Right kidney (tissue), 1 donor: ENCODE results near the gene SLC26A5.
A peak's percentile ranks its signal among the peaks of the same experiment; 100 is the strongest.

Source experiments
- DNase-seq: peaks from one replicate; pipeline ENCODE4 v3.0.0-alpha.2; 2016

SLC26A5 gene

DNA sequence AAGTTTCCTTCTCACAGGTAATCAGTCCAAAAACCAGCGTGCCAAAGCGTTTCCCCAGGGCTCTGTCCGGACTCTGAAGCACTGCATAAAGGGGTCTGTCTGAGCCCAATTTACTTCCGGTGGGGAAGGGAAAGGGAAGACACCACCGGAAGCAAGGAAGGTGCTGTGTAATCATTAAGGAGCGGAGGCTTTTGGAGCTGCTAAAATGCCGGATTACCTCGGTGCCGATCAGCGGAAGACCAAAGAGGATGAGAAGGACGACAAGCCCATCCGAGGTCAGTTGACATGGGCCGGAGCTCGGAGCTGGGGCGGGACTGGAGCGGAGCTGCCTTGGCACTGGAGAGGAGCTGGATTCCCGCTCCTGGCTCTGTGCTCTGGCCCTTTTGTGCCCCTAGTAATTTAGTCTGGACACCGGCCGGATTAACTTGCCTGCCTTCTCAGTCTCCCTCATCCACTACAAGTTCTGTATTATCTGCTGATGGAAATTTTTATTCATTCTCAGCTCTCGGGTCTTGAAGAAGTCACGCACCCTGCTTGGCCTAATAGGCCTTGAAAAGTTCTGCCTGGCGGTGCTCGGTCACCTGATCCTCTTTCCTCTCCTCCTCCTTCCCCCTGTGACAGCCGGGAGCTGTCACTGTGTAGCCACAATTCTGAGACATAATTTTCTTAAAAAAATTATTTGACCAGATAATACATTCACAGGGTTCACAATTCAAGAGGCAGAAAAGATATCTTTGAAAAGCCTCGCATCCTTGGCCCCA lies 98.3 kb downstream of the SLC26A5 start, which contains the start of gene PSMC2:
PSMC2 (plus strand) TSS at position 137 of the 761 bp plus-strand sequence; CDS start at position 206, 69 bp downstream.
- peak; percentile 90 for DNase-seq

DNA sequence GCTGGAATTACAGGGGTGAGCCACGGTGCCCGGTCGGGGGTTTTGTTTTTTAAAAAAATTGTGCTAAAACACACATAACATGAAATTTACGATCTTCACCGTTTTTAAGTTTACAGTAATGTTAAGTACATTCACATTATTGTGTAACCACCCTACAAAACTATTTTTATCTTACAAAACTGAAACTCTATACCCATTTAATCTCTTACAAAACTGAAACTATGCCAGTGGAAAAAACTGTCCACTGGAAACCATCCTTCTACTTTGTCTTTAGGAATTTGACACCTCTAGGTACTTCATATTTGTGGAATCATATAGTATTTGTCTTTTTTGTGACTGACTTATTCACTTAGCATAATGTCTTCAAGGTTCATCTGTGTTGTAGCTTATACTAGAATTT lies 99.6 kb downstream of the SLC26A5 start:
- DNase-seq: no peak

DNA sequence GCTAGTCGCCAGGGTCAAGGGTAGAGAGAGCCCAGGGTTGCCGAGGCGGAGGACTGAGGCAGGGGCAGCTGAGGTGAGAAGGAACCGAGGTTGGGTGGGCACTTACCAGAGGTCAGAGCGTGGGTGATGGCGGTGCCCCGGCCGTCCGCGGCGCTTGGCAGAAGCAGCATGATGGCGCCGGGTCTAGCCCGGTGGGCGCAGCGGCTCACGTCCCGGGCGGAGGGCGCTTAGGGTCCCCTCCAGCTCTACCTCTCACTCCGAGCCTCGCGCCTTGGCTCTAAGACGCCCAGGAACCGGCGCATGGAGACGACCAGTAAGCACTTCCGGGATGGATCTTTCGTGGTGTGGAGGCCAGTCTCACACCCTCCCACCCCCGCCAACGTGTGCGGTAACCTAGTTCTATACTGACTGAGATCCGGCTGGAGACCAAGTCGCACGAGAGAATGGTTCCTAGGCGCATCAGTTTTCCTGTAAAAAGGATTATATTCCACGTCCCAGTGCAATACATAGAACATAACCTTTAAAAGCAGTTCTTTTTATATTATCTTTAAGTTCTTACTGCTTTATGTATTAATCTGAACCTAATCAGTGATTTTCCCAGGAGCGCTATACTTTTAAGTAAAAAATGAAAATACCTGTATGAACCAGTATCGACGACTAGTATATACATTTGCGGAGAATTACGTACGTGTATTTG lies 101.4 kb downstream of the SLC26A5 start, which contains the start of gene DNAJC2:
DNAJC2 (minus strand) TSS at position 315 of the 697 bp plus-strand sequence; CDS start at position 170, 145 bp downstream.
- peak; percentile 88 for DNase-seq

DNA sequence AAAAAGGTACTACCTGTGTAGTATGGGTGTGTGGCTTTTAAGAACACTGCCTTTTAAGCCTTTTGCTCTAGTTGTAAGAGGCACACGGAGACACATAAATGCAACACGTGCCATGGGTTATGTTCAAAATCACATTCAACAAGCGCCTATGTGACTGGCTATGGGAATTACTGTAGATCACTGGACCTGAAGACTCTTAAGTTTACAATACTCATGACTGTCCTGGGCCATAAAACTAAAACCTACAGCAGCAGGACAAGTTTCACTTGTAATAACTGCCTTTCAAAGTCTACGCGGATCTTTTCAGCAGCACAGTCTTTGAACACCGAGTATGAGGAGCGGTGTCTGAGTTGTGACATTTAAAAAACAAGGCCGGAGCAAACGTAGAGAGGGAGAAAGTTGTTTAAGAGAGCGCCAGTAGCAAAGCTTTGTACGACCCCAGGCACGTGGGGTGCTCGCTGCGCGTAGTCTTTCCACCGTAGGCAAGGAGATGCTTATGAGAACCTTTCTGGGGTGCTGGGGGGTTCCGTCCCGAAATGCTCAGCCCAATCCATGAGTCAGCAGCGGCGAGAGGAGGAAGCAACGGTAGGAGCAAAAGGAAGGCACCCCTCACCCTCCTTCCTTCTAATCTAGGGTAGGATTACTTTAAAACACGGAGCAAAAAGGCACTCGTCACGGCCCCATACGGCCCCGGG lies 102.1 kb downstream of the SLC26A5 start:
- no peak for DNase-seq

DNA sequence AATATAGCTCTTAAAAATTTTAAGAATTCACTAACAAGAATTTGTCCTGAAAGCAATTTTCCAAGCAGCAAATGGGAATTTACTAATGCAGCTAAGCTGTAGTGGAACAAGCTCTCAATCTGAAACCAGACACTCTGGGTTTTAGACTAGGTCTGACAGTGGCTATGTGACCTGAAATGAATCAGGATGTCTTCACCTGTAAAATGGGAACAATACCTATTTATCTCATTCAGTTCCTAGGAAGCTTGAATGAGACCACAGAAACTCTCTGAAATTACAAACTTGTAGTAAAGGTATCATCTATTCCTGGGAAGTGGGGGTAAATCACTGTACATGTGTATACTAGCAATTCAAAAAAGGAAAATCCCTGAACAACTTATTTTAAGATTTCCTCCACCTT lies 102.7 kb downstream of the SLC26A5 start:
- DNase-seq: no peak

DNA sequence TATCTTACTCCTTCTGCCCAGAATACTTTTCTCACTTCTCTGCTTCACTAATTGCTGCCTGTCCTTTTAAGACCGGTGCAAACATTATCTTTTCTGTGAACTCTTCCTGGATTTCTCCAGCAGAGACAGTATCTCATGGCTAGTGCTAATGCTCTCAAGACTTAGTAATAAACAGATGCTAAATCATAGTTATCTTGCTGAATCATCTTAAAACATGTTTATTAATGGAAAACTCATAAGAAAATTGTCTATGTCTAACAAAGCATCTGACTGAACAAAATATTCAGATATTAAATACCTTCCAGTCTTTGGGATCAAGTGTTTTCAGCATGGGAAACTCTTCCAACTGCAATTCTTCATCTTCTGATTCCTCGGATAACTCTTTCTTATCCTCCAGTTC lies 104.5 kb downstream of the SLC26A5 start:
- DNase-seq: no peak

DNA sequence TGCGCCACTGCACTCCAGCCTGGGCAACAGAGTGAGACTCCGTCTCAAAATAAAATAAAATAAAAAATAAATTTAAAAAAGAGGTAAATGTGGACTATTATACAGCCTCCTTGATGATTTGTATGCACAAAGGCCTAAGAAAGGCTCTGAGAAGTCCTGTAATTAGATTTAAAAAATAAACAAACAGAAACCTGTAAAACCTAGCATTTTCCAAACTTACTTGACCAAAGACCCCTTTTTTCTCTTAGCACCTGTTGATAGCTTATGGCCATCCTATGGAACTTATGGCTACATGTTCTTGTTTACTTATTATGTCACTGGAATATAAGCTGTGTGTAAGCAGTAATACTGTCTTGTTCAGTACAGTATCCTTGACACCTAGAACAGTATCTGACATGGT lies 107.1 kb downstream of the SLC26A5 start:
- DNase-seq: no peak

DNA sequence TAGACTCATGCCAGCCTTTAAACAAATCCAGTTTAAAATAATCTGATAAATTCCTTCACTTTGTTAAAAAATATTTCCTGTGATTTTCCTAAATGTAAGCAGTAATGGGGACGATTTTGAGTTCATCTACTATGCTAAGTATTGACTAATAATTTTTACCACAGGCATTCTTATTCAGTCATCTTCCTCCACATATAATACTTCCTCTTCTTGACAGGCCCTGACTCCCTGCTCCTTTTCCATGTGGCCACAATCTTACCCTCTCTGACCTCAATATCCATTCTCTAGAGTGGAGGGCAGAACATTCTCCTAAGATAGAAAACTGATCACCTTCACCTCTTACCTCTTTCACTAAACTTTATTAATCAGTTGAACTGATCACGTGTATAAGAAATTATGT lies 109.2 kb downstream of the SLC26A5 start:
- no peak for DNase-seq

DNA sequence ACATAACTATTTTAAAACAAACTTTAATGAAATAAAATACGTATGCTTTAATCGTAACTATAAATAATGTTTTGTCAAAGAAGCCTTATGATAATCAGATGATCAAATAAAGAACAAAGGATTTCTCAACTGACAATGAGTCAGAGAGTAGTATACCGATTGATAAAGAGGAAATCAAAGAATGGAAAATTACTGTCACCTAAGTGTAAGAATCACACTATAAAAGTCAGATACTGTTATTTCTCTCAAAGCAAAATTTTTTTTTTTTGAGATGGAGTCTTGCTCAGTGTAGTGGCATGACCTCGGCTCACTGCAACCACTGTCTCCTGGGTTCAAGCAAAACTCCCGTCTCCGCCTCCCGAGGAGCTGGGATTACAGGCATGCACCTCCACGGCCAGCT lies 120.3 kb downstream of the SLC26A5 start:
- no peak for DNase-seq
